ENCODE data around the gene OAS1.

DNA sequence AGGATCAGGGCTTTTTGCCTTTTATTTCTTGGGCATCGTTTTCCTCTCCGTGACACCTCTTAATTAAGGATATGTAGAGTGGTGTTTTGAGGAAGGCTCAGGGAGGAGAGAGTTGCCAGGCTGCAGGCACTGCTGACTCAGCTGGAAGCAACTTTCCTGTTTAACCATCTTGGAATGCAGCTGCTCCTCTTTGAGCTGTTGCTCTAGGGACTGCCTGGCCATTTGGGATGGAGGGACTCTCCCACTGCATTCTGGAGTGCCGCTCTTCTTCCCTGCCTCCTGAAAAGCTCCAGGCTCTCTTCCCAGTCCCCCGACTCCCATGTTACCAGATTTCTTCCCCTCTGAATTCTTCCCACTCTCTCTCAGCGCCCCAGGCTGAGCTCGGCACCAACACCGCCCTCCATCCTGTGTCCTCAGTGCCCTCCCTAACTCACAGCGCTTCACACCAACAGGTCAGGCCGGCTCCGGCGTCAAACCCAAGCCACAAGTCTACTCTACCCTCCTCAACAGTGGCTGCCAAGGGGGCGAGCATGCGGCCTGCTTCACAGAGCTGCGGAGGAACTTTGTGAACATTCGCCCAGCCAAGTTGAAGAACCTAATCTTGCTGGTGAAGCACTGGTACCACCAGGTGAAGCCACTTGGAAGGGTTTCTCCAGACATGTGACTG, 37.4 kb downstream of the OAS1 start:
- TF ChIP-seq, protein P1, sequence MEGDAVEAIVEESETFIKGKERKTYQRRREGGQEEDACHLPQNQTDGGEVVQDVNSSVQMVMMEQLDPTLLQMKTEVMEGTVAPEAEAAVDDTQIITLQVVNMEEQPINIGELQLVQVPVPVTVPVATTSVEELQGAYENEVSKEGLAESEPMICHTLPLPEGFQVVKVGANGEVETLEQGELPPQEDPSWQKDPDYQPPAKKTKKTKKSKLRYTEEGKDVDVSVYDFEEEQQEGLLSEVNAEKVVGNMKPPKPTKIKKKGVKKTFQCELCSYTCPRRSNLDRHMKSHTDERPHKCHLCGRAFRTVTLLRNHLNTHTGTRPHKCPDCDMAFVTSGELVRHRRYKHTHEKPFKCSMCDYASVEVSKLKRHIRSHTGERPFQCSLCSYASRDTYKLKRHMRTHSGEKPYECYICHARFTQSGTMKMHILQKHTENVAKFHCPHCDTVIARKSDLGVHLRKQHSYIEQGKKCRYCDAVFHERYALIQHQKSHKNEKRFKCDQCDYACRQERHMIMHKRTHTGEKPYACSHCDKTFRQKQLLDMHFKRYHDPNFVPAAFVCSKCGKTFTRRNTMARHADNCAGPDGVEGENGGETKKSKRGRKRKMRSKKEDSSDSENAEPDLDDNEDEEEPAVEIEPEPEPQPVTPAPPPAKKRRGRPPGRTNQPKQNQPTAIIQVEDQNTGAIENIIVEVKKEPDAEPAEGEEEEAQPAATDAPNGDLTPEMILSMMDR (optimal IDR thresholded peaks at IDR 0.05 in 1 of 3, IDR thresholded peaks at IDR 0.05 in 1 of 3, conservative IDR thresholded peaks at IDR 0.05 in 1 of 3; ENCODE audit: extremely low read depth in 1 of 3, insufficient read depth in 2 of 3, low read length in 3 of 3), result no peak
- no peak for TF ChIP-seq EZH2 (IDR thresholded peaks at IDR 0.05; ENCODE audit: low read length)
